ENCODE measurements around the gene LSM7.

GRCh38 chr19:2337329-2337707 lies 8.9 kb upstream of the LSM7 start:
- TF ChIP-seq, protein P1, sequence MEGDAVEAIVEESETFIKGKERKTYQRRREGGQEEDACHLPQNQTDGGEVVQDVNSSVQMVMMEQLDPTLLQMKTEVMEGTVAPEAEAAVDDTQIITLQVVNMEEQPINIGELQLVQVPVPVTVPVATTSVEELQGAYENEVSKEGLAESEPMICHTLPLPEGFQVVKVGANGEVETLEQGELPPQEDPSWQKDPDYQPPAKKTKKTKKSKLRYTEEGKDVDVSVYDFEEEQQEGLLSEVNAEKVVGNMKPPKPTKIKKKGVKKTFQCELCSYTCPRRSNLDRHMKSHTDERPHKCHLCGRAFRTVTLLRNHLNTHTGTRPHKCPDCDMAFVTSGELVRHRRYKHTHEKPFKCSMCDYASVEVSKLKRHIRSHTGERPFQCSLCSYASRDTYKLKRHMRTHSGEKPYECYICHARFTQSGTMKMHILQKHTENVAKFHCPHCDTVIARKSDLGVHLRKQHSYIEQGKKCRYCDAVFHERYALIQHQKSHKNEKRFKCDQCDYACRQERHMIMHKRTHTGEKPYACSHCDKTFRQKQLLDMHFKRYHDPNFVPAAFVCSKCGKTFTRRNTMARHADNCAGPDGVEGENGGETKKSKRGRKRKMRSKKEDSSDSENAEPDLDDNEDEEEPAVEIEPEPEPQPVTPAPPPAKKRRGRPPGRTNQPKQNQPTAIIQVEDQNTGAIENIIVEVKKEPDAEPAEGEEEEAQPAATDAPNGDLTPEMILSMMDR (IDR thresholded peaks at IDR 0.05) = peak in 5 of 7 experiments; percentile 18 to 72 (median 60)
- no peak for TF ChIP-seq POLR2A (IDR thresholded peaks at IDR 0.05)
